Calu3 (cell line): ENCODE data around the gene ZG16. TPM values are rescaled to one million over a fixed set of nuclear protein-coding genes. Genes with fewer than 3 reads are reported as not detected.
"Not testable (repeated sequence)": the region's sequence is repeated elsewhere in the genome, so short reads cannot be mapped to it uniquely, and the experiment has no call there.

Source experiments
- BruUV-seq: library from RNA; stranded (reverse); fragments of 400-500 nt; replicated peaks from 2 replicates; lab custom pipeline; 2021; lab: Mats Ljungman, UMichigan
- CTCF ChIA-PET: fragments of 300-600 bp; sonication (Branson Sonifier 250); formaldehyde crosslinking; loops from one replicate; lab custom pipeline; 2022; ENCODE audit warnings: antibody characterized with exemption; lab: Charles Lee
- DNase-seq: peaks from one replicate; pipeline ENCODE4 v3.0.0; 2022
- H3K27ac Mint-ChIP-seq: one replicate; pipeline ENCODE4 v1.8.0; 2022; ENCODE audit warnings: mixed read lengths; ENCODE audit not compliant: unreplicated experiment
- H3K27me3 Mint-ChIP-seq: one replicate; pipeline ENCODE4 v1.8.0; 2022; ENCODE audit warnings: mixed read lengths; ENCODE audit not compliant: unreplicated experiment
- H3K36me3 Mint-ChIP-seq: one replicate; pipeline ENCODE4 v1.8.0; 2022; ENCODE audit warnings: mild to moderate bottlenecking, moderate library complexity, mixed read lengths; ENCODE audit not compliant: insufficient read depth, unreplicated experiment
- H3K4me1 Mint-ChIP-seq: one replicate; pipeline ENCODE4 v1.8.0; 2022; ENCODE audit warnings: mild to moderate bottlenecking, low read depth, mixed read lengths; ENCODE audit not compliant: unreplicated experiment
- H3K4me3 Mint-ChIP-seq: one replicate; pipeline ENCODE4 v1.8.0; 2022; ENCODE audit warnings: mild to moderate bottlenecking, low read depth, moderate library complexity, mixed read lengths; ENCODE audit not compliant: unreplicated experiment
- H3K9me3 Mint-ChIP-seq: one replicate; pipeline ENCODE4 v1.8.0; 2022; ENCODE audit warnings: low read depth, mixed read lengths; ENCODE audit not compliant: unreplicated experiment
- CTCF ChIP-seq: fragments of 200-600 bp; IDR thresholded peaks from one replicate; pipeline ENCODE4 v1.8.0; 2022; ENCODE audit warnings: antibody characterized with exemption; ENCODE audit not compliant: unreplicated experiment
- intact Hi-C: fragments of 100-400 bp; cut with micrococcal nuclease; formaldehyde crosslinking; loops from one replicate; pipeline ENCODE4 v1.10.0; 2022; ENCODE audit not compliant: unreplicated experiment
- total RNA-seq: library from RNA; stranded (reverse); gene quantifications from 2 replicates; pipeline ENCODE4 v1.2.3, GENCODE V29; 2022

Gene ZG16
- total RNA-seq, 1 experiment from 2014 or later, result not detected

GRCh38 chr16:29757950-29758466, 20.0 kb upstream of the ZG16 start:
- intact Hi-C loops, result no loop called here
- CTCF ChIA-PET, result no interaction called here
- peaks cover 3% of the 10 kb centered on the region for H3K36me3 Mint-ChIP-seq
- H3K4me1 Mint-ChIP-seq, result peaks cover 8% of the 10 kb centered on the region
- no peaks in the 10 kb centered on the region for H3K27me3 Mint-ChIP-seq
- BruUV-seq, result no TSS peak
- H3K27ac Mint-ChIP-seq, result no peak overlapping the region
- no peak for DNase-seq
- no peak for TF ChIP-seq CTCF
- H3K9me3 Mint-ChIP-seq, result no peaks in the 10 kb centered on the region
- H3K4me3 Mint-ChIP-seq, result no peak overlapping the region

GRCh38 chr16:29760567-29761279, 17.3 kb upstream of the ZG16 start:
- no TSS peak for BruUV-seq
- Mint-ChIP-seq H3K27ac (no peak overlapping the region), H3K4me1 (peaks cover 18% of the 10 kb centered on the region), H3K27me3 (no peaks in the 10 kb centered on the region), H3K9me3 (no peaks in the 10 kb centered on the region), H3K4me3 (no peak overlapping the region), H3K36me3 (peaks cover 12% of the 10 kb centered on the region)
- intact Hi-C loops, result no loop called here
- no peak for TF ChIP-seq CTCF
- DNase-seq, result no peak
- CTCF ChIA-PET, result no interaction called here

- CTCF ChIA-PET, intact Hi-C loops, DNase-seq, H3K27me3 Mint-ChIP-seq, H3K9me3 Mint-ChIP-seq, BruUV-seq, H3K4me3 Mint-ChIP-seq, H3K27ac Mint-ChIP-seq: not testable (repeated sequence)
- H3K36me3 Mint-ChIP-seq, result peaks cover 16% of the 10 kb centered on the region
- peaks cover 23% of the 10 kb centered on the region for H3K4me1 Mint-ChIP-seq
Measured at GRCh38 chr16:29761280-29761651, 16.8 kb upstream of the ZG16 start.

- intact Hi-C loops, result no loop called here
- Mint-ChIP-seq H3K27me3 (no peaks in the 10 kb centered on the region), H3K4me1 (peaks cover 27% of the 10 kb centered on the region), H3K27ac (no peak overlapping the region), H3K4me3 (no peak overlapping the region), H3K36me3 (peaks cover 16% of the 10 kb centered on the region), H3K9me3 (no peaks in the 10 kb centered on the region)
- DNase-seq, result no peak
- no TSS peak for BruUV-seq
- CTCF ChIA-PET, result no interaction called here
- TF ChIP-seq CTCF, result no peak
Measured at GRCh38 chr16:29761882-29762281, 16.2 kb upstream of the ZG16 start.

- CTCF ChIA-PET, result interaction anchor here (0.6 kb wide), 2 partner anchors 9 to 862 kb away, joined by 4 read pairs; no protein-coding TSS in a partner anchor
- Mint-ChIP-seq H3K9me3 (no peaks in the 10 kb centered on the region), H3K36me3 (peaks cover 16% of the 10 kb centered on the region), H3K4me3 (no peak overlapping the region), H3K4me1 (peaks cover 28% of the 10 kb centered on the region), H3K27ac (no peak overlapping the region), H3K27me3 (no peaks in the 10 kb centered on the region)
- TF ChIP-seq CTCF, result no peak
- no peak for DNase-seq
- no TSS peak for BruUV-seq
- intact Hi-C loops, result no loop called here
Measured at GRCh38 chr16:29763326-29763725, 14.7 kb upstream of the ZG16 start.
